Measurements from ENCODE around the gene KRT86.
"Not testable (repeated sequence)": the region's sequence is repeated elsewhere in the genome, so short reads cannot be mapped to it uniquely, and the experiment has no call there.

The KRT86 gene

GRCh38 chr12:52342781-52343490, 68.5 kb downstream of the KRT86 start:
- no peak for DNase-seq

GRCh38 chr12:52343550-52343949, 69.1 kb downstream of the KRT86 start:
- no peak for DNase-seq

GRCh38 chr12:52344111-52344510, 69.7 kb downstream of the KRT86 start:
- no peak for DNase-seq

GRCh38 chr12:52345041-52345440, 70.6 kb downstream of the KRT86 start:
- not testable (repeated sequence) for DNase-seq

- DNase-seq: no peak
Measured at GRCh38 chr12:52346593-52346992, 72.1 kb downstream of the KRT86 start.

- DNase-seq: no peak
Measured at GRCh38 chr12:52347016-52347415, 72.6 kb downstream of the KRT86 start.

- no peak for DNase-seq
Measured at GRCh38 chr12:52347551-52348510, 73.4 kb downstream of the KRT86 start.

- no peak for DNase-seq
Measured at GRCh38 chr12:52349196-52349595, 74.8 kb downstream of the KRT86 start.

- no peak for DNase-seq
Measured at GRCh38 chr12:52350021-52350620, 75.7 kb downstream of the KRT86 start.

- DNase-seq: no peak
Measured at GRCh38 chr12:52350786-52351185, 76.3 kb downstream of the KRT86 start.

- DNase-seq: peak; percentile 25 to 32
Measured at GRCh38 chr12:52351196-52352059, 77.0 kb downstream of the KRT86 start.

- DNase-seq: no peak
Measured at GRCh38 chr12:52352951-52353350, 78.5 kb downstream of the KRT86 start.

- DNase-seq: no peak
Measured at GRCh38 chr12:52353766-52354165, 79.3 kb downstream of the KRT86 start.

GRCh38 chr12:52354200-52354599, 79.8 kb downstream of the KRT86 start:
- no peak for DNase-seq

GRCh38 chr12:52355176-52355575, 80.7 kb downstream of the KRT86 start:
- DNase-seq: no peak

- no peak for DNase-seq
Measured at GRCh38 chr12:52356031-52356761, 81.8 kb downstream of the KRT86 start.

GRCh38 chr12:52356762-52357580, 82.5 kb downstream of the KRT86 start:
- no peak for DNase-seq

All from activated CD4-positive, alpha-beta T cell treated with anti-CD3 and anti-CD28 coated beads, Interleukin-2, amount 50 U/mL, for 48 hours (primary cell).